H1 (cell line): Measurements from ENCODE around the gene CDC27. TPM values are rescaled to one million over a fixed set of nuclear protein-coding genes. Genes with fewer than 3 reads are reported as not detected.

Experiments
- ASH2L ChIP-seq: fragments of 200-600, 300-600 bp; sonication (generic); IDR thresholded peaks from one replicate; pipeline ENCODE4 v1.7.1; 2017; ENCODE audit warnings: low read length
- CHD7 ChIP-seq: fragments of 300-600 bp; sonication (generic); IDR thresholded peaks from 2 replicates; pipeline ENCODE4 v1.7.1; 2012; ENCODE audit warnings: low read length, moderate library complexity, mild to moderate bottlenecking, inconsistent platforms; ENCODE audit not compliant: insufficient replicate concordance
- JUND ChIP-seq: IDR thresholded peaks from 2 replicates; pipeline ENCODE4 v1.6.1; 2011; ENCODE audit warnings: mild to moderate bottlenecking, improper control_type of control experiment, low read length
- polyA plus RNA-seq, 7 experiments: library from polyadenylated mRNA; depleted of rRNA in 3 of 7; stranded (reverse) in 5 of 7; unstranded in 2 of 7; fragments of >200 nt in 5 of 7; fragments of 200-250 nt in 2 of 7; gene quantifications; 1 replicate in 5 of 7; 2 replicates in 1 of 7; 4 replicates in 1 of 7; pipeline versions ENCODE4 v1.2.1 to v1.2.3, GENCODE V29; 2011 to 2013; ENCODE audit warnings: missing spikeins in 2 of 7, mixed read lengths in 2 of 7
- total RNA-seq: library from RNA; stranded (reverse); fragmentation: NEBNext Ultra II Directional; extraction: Animal tissue kit (Norgen Biotek cat#: 25700); gene quantifications from 2 replicates; pipeline ENCODE4 v1.2.1, GENCODE V29; 2021

The CDC27 gene
- total and polyA plus RNA-seq, 2 of the 8 experiments (the other 6 are each of a cell fraction or from before 2014, with no cell fraction given), result 41.9 to 87.5 TPM

- TF ChIP-seq CHD7 (no peak), ASH2L (no peak), JUND (no peak)
Observed at GRCh38 chr17:47085736-47086135, 103.4 kb downstream of the CDC27 start (continued).
